Ishikawa (cell line): ENCODE data around the gene AKR1B1.

Experiments used
- CEBPB ChIP-seq: IDR thresholded peaks from 2 replicates; pipeline ENCODE4 v1.6.1; 2012
- CREB1 ChIP-seq: IDR thresholded peaks from 2 replicates; pipeline ENCODE4 v1.6.1; 2012; ENCODE audit warnings: low read depth
- EGR1 ChIP-seq: IDR thresholded peaks from 2 replicates; pipeline ENCODE4 v1.6.1; 2012
- EP300 ChIP-seq: IDR thresholded peaks from 2 replicates; pipeline ENCODE4 v1.6.1; 2012; ENCODE audit warnings: borderline replicate concordance
- FOXM1 ChIP-seq: IDR thresholded peaks from 2 replicates; pipeline ENCODE4 v1.6.1; 2012; ENCODE audit warnings: low read depth, borderline replicate concordance
- NFIC ChIP-seq: IDR thresholded peaks from 2 replicates; pipeline ENCODE4 v1.6.1; 2012
- RAD21 ChIP-seq: IDR thresholded peaks from 2 replicates; pipeline ENCODE4 v1.6.1; 2012; ENCODE audit warnings: low read depth
- TAF1 ChIP-seq: IDR thresholded peaks from 2 replicates; pipeline ENCODE4 v1.6.1; 2012; ENCODE audit warnings: low read depth, mild to moderate bottlenecking
- TCF12 ChIP-seq: IDR thresholded peaks from 2 replicates; pipeline ENCODE4 v1.6.1; 2012; ENCODE audit warnings: low read depth
- TEAD4 ChIP-seq: IDR thresholded peaks from 2 replicates; pipeline ENCODE4 v1.6.1; 2012
- YY1 ChIP-seq: IDR thresholded peaks from 2 replicates; pipeline ENCODE4 v1.6.1; 2012; ENCODE audit warnings: low read depth
- ZBTB7A ChIP-seq: IDR thresholded peaks from 2 replicates; pipeline ENCODE4 v1.6.1; 2012; ENCODE audit warnings: low read depth
- TF ChIP-seq, protein P1 (sequence below): IDR thresholded peaks from 2 replicates; pipeline ENCODE4 v1.6.1; 2012; ENCODE audit warnings: low read depth, mild to moderate bottlenecking
- TF ChIP-seq, protein P2 (sequence below): IDR thresholded peaks from 2 replicates; pipeline ENCODE4 v1.6.1; 2012
- TF ChIP-seq, protein P3 (sequence below): IDR thresholded peaks from 2 replicates; pipeline ENCODE4 v1.6.1; 2012

Gene AKR1B1

DNA sequence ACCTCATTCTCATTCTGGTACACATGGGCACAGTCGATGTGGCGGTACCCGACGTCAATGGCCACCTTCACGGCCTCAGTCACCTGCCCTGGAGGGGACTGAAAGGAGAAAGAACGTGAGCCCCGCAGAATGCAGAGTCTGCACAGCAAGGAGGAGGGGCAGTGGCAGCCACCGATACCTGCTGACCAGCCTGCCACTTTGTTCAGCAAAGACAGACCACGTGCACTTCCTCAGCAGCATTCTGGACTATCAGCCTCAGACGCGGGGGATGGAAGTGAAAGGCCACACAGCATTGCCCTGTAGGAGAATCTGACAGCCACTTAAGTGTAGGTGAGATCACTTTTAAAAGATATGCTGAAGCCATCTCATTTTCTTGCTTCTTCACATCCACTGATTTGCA is 7.2 kb downstream of the AKR1B1 start:
- TF ChIP-seq ZBTB7A: no peak
- no peak for TF ChIP-seq CEBPB
- TF ChIP-seq, protein P1, sequence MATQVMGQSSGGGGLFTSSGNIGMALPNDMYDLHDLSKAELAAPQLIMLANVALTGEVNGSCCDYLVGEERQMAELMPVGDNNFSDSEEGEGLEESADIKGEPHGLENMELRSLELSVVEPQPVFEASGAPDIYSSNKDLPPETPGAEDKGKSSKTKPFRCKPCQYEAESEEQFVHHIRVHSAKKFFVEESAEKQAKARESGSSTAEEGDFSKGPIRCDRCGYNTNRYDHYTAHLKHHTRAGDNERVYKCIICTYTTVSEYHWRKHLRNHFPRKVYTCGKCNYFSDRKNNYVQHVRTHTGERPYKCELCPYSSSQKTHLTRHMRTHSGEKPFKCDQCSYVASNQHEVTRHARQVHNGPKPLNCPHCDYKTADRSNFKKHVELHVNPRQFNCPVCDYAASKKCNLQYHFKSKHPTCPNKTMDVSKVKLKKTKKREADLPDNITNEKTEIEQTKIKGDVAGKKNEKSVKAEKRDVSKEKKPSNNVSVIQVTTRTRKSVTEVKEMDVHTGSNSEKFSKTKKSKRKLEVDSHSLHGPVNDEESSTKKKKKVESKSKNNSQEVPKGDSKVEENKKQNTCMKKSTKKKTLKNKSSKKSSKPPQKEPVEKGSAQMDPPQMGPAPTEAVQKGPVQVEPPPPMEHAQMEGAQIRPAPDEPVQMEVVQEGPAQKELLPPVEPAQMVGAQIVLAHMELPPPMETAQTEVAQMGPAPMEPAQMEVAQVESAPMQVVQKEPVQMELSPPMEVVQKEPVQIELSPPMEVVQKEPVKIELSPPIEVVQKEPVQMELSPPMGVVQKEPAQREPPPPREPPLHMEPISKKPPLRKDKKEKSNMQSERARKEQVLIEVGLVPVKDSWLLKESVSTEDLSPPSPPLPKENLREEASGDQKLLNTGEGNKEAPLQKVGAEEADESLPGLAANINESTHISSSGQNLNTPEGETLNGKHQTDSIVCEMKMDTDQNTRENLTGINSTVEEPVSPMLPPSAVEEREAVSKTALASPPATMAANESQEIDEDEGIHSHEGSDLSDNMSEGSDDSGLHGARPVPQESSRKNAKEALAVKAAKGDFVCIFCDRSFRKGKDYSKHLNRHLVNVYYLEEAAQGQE: no peak
- TF ChIP-seq, protein P2, sequence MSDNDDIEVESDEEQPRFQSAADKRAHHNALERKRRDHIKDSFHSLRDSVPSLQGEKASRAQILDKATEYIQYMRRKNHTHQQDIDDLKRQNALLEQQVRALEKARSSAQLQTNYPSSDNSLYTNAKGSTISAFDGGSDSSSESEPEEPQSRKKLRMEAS: no peak
- no peak for TF ChIP-seq CREB1

DNA sequence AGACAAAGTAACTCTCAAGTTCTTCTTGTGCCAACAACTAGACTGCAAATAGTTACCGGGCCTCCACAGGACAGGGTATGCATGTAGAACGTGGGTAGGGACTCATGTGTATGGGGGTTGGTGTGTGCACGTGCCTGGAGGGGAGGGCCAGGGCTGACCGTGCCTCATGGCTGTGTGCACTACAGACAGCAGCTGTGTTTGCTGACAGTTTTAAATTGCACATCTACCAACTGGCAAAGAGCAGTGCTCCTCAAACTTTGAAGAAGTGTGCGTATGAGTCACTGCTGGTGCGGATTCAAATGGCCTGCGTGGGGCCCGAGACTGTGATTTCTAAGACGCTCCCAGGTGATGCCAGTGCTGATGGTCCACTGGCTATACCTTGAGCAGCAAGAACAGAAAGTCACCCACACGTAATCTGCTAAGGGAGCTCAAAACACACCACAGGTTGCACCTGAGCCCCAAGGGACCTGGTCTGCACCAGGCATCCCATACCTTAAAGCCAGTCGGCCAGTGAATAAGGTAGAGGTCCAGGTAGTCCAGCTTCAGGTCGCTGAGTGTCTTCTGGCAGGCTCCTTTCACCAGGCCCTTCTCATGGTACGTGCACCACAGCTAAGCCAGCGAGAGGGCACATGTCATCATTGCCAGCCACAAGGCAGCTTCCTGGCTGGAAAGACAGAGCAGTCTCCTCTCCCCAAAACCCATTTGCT is 8.5 kb downstream of the AKR1B1 start:
- no peak for TF ChIP-seq YY1

DNA sequence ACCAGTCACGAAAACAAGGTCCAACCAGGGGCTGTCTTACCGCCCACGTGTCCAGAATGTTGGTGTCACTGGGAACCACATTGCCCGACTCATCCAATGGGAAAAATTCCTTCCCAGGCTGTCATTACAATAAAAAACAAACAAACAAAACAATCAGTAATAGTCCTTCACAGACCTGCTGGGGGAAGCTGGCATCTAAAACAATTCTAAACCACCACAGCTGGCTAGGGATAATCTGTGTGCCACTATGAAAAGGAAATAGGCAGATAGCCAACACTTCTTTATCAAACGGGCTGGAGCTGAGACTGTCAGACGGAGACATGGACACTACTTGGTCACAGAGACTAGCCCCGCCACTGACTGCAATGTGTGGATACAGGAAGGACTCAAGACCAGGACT is 9.2 kb downstream of the AKR1B1 start:
- TF ChIP-seq YY1 (no peak), CEBPB (no peak), FOXM1 (no peak), TAF1 (no peak), NFIC (no peak), ZBTB7A (no peak), TEAD4 (no peak), EP300 (no peak), EGR1 (no peak)
- TF ChIP-seq, protein P3, sequence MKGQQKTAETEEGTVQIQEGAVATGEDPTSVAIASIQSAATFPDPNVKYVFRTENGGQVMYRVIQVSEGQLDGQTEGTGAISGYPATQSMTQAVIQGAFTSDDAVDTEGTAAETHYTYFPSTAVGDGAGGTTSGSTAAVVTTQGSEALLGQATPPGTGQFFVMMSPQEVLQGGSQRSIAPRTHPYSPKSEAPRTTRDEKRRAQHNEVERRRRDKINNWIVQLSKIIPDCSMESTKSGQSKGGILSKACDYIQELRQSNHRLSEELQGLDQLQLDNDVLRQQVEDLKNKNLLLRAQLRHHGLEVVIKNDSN: no peak

DNA sequence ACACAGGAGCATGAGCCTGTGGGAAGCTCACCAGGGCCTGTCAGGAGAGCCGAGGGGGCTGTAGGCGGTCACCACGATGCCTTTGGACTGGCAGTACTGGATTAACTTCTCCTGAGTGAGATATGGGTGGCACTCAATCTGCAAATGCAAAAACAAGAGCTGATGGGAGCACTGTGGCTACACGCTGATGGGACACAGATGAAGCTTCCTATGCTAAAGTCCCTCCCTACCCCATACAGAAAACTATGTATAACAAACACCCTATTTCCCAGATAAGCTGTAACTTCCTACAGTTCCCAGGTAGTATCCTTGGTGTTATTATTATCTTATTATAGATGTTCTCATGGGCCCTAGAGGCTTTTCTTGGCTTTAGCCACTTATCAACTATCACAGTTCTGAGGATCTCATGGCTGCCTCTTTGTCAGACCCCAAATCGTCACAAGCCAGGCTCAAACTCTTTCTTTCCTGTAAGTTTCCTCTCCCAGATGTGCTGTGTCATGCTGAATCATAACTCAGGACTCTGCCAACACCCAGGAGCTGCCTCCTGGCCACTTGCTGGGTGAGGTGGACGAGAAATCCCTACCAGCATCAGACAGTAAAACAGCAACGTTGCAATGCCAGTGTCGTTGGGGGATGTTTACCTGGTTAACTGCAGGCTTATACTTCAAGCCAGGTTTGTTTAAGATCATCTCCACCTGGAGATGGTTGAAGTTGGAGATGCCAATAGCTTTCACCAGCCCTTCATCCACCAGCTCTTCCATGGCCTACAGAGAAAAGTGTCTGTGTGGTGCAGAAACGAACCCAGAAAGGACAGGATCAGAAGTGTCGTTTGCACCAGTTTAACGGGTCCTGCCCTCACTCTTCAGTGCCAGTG is 10.3 kb downstream of the AKR1B1 start:
- no peak for TF ChIP-seq RAD21
- no peak for TF ChIP-seq TEAD4
- 0 out of 2 replicates have a peak, but pooled peaks have one; percentile 12 for TF ChIP-seq EP300
- no peak for TF ChIP-seq NFIC
- no peak for TF ChIP-seq EGR1

DNA sequence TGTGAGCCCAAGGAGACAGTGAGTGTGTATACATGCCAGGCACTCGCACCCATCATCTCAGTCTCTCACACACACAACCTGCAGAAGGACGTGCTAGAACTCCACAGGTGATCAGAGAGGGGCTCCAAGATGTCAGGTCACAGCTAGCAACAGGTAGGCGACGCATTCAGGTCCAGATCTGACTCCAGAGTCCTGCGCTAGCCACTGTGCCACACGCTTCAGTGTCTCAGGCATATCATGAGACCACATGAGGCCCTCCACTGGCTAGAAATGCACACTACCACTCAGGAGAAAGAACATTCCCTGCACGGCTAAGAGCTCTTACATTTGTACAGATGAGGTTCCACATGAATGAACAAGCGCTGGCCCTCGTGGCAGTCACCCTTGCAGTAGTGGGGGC is 11.5 kb downstream of the AKR1B1 start:
- TF ChIP-seq TCF12 (no peak), NFIC (no peak), TEAD4 (no peak)

DNA sequence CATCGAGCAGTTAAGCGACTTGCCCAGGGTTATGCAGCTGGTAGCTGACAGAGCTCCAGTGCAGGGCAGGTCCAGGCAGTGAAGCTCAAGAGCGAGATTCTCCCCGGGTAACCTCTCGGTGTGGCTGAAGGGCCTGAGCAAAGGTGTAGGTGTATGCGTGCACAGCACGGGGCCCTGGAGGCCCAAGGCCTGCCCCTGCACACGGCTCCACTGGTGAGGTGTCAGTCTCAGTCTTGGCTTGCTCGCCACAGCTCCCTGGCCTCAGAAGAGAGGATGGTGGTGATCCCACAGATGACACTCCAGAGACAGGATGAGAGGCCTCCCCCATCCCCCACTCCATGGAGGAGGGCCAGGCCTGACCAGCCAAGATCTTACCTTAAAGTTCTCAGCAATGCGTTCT is 12.0 kb downstream of the AKR1B1 start:
- TF ChIP-seq, protein P3: no peak
- no peak for TF ChIP-seq EGR1
- TF ChIP-seq TEAD4: no peak
- TF ChIP-seq CREB1: no peak
- no peak for TF ChIP-seq NFIC

DNA sequence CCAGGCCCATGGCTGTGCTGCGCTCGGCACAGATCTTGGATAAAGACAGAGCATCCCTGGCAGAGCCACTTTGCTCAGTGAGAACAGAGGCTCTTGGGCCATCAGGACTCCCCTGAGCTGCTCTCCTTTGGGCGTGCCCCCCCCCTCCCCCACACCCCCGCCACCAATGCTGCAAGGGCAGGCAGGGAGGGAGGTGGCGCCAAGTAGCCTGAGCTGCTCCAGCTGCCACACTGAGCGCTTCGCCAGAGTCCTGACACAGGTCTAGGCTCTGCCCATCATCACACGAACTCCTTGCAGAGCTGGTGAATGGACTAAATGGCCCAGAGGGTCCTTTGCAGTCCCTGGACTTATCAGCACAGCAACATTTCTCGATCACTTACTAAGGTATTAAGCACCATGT is 12.5 kb downstream of the AKR1B1 start:
- TF ChIP-seq YY1: no peak
- TF ChIP-seq, protein P2: no peak
- TF ChIP-seq, protein P1: no peak
- no peak for TF ChIP-seq TAF1
- no peak for TF ChIP-seq CREB1
- no peak for TF ChIP-seq ZBTB7A
- no peak for TF ChIP-seq TCF12
- no peak for TF ChIP-seq RAD21
- TF ChIP-seq EGR1: no peak
- no peak for TF ChIP-seq TEAD4
- TF ChIP-seq, protein P3: no peak
- TF ChIP-seq CEBPB: no peak
- TF ChIP-seq FOXM1: no peak
- TF ChIP-seq EP300: no peak
- no peak for TF ChIP-seq NFIC
